Esophagus (tissue), 2 donors: ENCODE measurements around the gene SLC37A1. TPM values are rescaled to one million over a fixed set of nuclear protein-coding genes. Genes with fewer than 3 reads are reported as not detected.
A peak's percentile ranks its signal among the peaks of the same experiment; 100 is the strongest.

Experiments used
- H3K27ac ChIP-seq, 2 donors: one replicate each; pipeline ENCODE4 v1.5.1; 2013; ENCODE audit warnings: low read depth in 2 of 2, mild to moderate bottlenecking in 2 of 2, inconsistent platforms in 1 of 2, low read length in 1 of 2, moderate library complexity in 1 of 2
- H3K27me3 ChIP-seq, 2 donors: one replicate each; pipeline ENCODE4 v1.6.1; 2013; ENCODE audit warnings: low read length in 2 of 2, control low read depth in 1 of 2, mild to moderate bottlenecking in 1 of 2; ENCODE audit not compliant: insufficient read depth in 2 of 2, control insufficient read depth in 1 of 2
- H3K36me3 ChIP-seq, 2 donors: one replicate each; pipeline ENCODE4 v1.6.1; 2013; ENCODE audit warnings: low read length in 1 of 2; ENCODE audit not compliant: control insufficient read depth in 2 of 2, insufficient read depth in 2 of 2
- H3K4me1 ChIP-seq, 2 donors: one replicate each; pipeline ENCODE4 v1.6.1; 2013; ENCODE audit warnings: low read length in 1 of 2; ENCODE audit not compliant: control insufficient read depth in 2 of 2, insufficient read depth in 2 of 2
- H3K4me3 ChIP-seq, 2 donors: one replicate each; pipeline ENCODE4 v1.5.1; 2013; ENCODE audit warnings: low read length in 2 of 2, mild to moderate bottlenecking in 2 of 2, low read depth in 1 of 2, moderate library complexity in 1 of 2
- H3K9me3 ChIP-seq, 2 donors: one replicate each; pipeline ENCODE4 v1.6.1; 2013; ENCODE audit warnings: mild to moderate bottlenecking in 2 of 2, low read depth in 1 of 2, low read length in 1 of 2, moderate library complexity in 1 of 2; ENCODE audit not compliant: control insufficient read depth in 2 of 2, insufficient read depth in 1 of 2
- WGBS, 2 donors: extraction: QIAGEN DNeasy Blood & Tissue Kit; methylation state at CpG; one replicate each; pipeline ENCODE4 v1.1.7; 2013; 5-methylcytosine and 5-hydroxymethylcytosine counted together
- polyA plus RNA-seq, 2 donors: library from polyadenylated mRNA; stranded (reverse); fragments of 200-250 nt; gene quantifications; one replicate each; pipeline ENCODE4 v1.2.3, GENCODE V29; 2013
- donor health status: healthy with polysubstance abuse.
- donor health status: Bipolar disorder and iron deficiency.

SLC37A1 gene
- polyA plus RNA-seq, 2 donors, result 12.4 to 14.1 TPM

- Histone ChIP-seq H3K4me1 (peaks cover 0 to 4% of the 10 kb centered on the region in 2 donors), H3K9me3 (no peaks in the 10 kb centered on the region), H3K27me3 (no peaks in the 10 kb centered on the region), H3K4me3 (no peak overlapping the region), H3K27ac (no peak overlapping the region), H3K36me3 (no peaks in the 10 kb centered on the region)
- WGBS, 2 donors, result 94 to 95% methylated on average over 16 of the region's 16 CpGs
Observed at GRCh38 chr21:42512346-42513034, 1.2 kb upstream of the SLC37A1 start.

GRCh38 chr21:42513985-42514882, 582 bp downstream of the SLC37A1 start:
- Histone ChIP-seq H3K27ac (peak overlapping the region; percentile 68 to 74), H3K4me1 (peaks cover 0 to 10% of the 10 kb centered on the region in 2 donors), H3K9me3 (no peaks in the 10 kb centered on the region), H3K36me3 (peaks cover 4% of the 10 kb centered on the region in 2 donors), H3K4me3 (peak overlapping the region; percentile 59 to 80), H3K27me3 (no peaks in the 10 kb centered on the region)
- 0 to 1% methylated on average over 54 to 77 of the region's 77 CpGs for WGBS, 2 donors

- H3K27ac ChIP-seq, result peak overlapping the region in 1 of 2 donors; percentile 68
- peak overlapping the region; percentile 59 to 80 for H3K4me3 ChIP-seq
- H3K27me3 ChIP-seq, result no peaks in the 10 kb centered on the region
- H3K36me3 ChIP-seq, result peaks cover 7 to 8% of the 10 kb centered on the region in 2 donors
- no peaks in the 10 kb centered on the region for H3K9me3 ChIP-seq
- peaks cover 0 to 10% of the 10 kb centered on the region in 2 donors for H3K4me1 ChIP-seq
- 26 to 27% methylated on average over 5 of the region's 5 CpGs for WGBS, 2 donors
Observed at GRCh38 chr21:42514883-42515228, 1.2 kb downstream of the SLC37A1 start.

- Histone ChIP-seq H3K9me3 (no peaks in the 10 kb centered on the region), H3K4me3 (peak overlapping the region in 1 of 2 donors; percentile 59), H3K36me3 (peaks cover 8 to 11% of the 10 kb centered on the region in 2 donors), H3K27ac (peak overlapping the region; percentile 41 to 42), H3K27me3 (no peaks in the 10 kb centered on the region), H3K4me1 (peaks cover 0 to 10% of the 10 kb centered on the region in 2 donors)
- 80 to 82% methylated on average over 12 of the region's 12 CpGs for WGBS, 2 donors
Observed at GRCh38 chr21:42515708-42516502, 2.3 kb downstream of the SLC37A1 start.

- 59 to 62% methylated on average over 11 of the region's 11 CpGs for WGBS, 2 donors
- peak overlapping the region in 1 of 2 donors; percentile 63 for H3K27ac ChIP-seq
- H3K27me3 ChIP-seq, result no peaks in the 10 kb centered on the region
- H3K4me1 ChIP-seq, result peaks cover 0 to 12% of the 10 kb centered on the region in 2 donors
- peaks cover 8 to 21% of the 10 kb centered on the region in 2 donors for H3K36me3 ChIP-seq
- H3K9me3 ChIP-seq, result no peaks in the 10 kb centered on the region
- no peak overlapping the region for H3K4me3 ChIP-seq
Observed at GRCh38 chr21:42518215-42518614, 4.6 kb downstream of the SLC37A1 start.

- Histone ChIP-seq H3K36me3 (peaks cover 8 to 22% of the 10 kb centered on the region in 2 donors), H3K27me3 (no peaks in the 10 kb centered on the region), H3K4me3 (no peak overlapping the region), H3K4me1 (peaks cover 0 to 12% of the 10 kb centered on the region in 2 donors), H3K27ac (no peak overlapping the region), H3K9me3 (no peaks in the 10 kb centered on the region)
- WGBS, 2 donors, result 88 to 94% methylated on average over 7 of the region's 7 CpGs
Observed at GRCh38 chr21:42518626-42519025, 5.0 kb downstream of the SLC37A1 start.

- Histone ChIP-seq H3K27ac (no peak overlapping the region), H3K9me3 (no peaks in the 10 kb centered on the region), H3K4me1 (peaks cover 2 to 12% of the 10 kb centered on the region in 2 donors), H3K4me3 (no peak overlapping the region), H3K36me3 (peaks cover 8 to 22% of the 10 kb centered on the region in 2 donors), H3K27me3 (no peaks in the 10 kb centered on the region)
- 90% methylated on average over 18 of the region's 18 CpGs for WGBS, 2 donors
Observed at GRCh38 chr21:42520628-42521253, 7.1 kb downstream of the SLC37A1 start.

GRCh38 chr21:42521384-42521783, 7.7 kb downstream of the SLC37A1 start:
- Histone ChIP-seq H3K27ac (no peak overlapping the region), H3K36me3 (peaks cover 8 to 24% of the 10 kb centered on the region in 2 donors), H3K27me3 (no peaks in the 10 kb centered on the region), H3K4me1 (peaks cover 2 to 10% of the 10 kb centered on the region in 2 donors), H3K9me3 (no peaks in the 10 kb centered on the region), H3K4me3 (no peak overlapping the region)
- 81 to 85% methylated on average over 1 of the region's 1 CpG for WGBS, 2 donors

- peaks cover 2 to 10% of the 10 kb centered on the region in 2 donors for H3K4me1 ChIP-seq
- H3K4me3 ChIP-seq, result no peak overlapping the region
- 81 to 87% methylated on average over 6 of the region's 6 CpGs for WGBS, 2 donors
- H3K9me3 ChIP-seq, result no peaks in the 10 kb centered on the region
- no peaks in the 10 kb centered on the region for H3K27me3 ChIP-seq
- H3K27ac ChIP-seq, result no peak overlapping the region
- peaks cover 8 to 26% of the 10 kb centered on the region in 2 donors for H3K36me3 ChIP-seq
Observed at GRCh38 chr21:42521805-42522204, 8.2 kb downstream of the SLC37A1 start.
